Gastrocnemius medialis (tissue), 4 donors: Measurements from ENCODE around the gene APOL4.

Experiments used
- CTCF ChIP-seq, 5 experiments: fragments of 450-650 bp in 3 of 5; fragments of 200-600 bp in 2 of 5; sonication (generic) in 2 of 5; IDR thresholded peaks in 4 of 5; conservative IDR thresholded peaks in 1 of 5; 1 replicate in 4 of 5; 2 replicates in 1 of 5; pipeline ENCODE4 v1.5.1; 2016 to 2019; ENCODE audit warnings: antibody characterized with exemption in 5 of 5, mild to moderate bottlenecking in 3 of 5, moderate library complexity in 3 of 5
- POLR2A ChIP-seq, 2 donors: fragments of 450-650 bp; IDR thresholded peaks; one replicate each; pipeline ENCODE4 v1.6.1; 2017; ENCODE audit warnings: antibody characterized with exemption in 2 of 2, mild to moderate bottlenecking in 2 of 2, moderate library complexity in 2 of 2

- TF ChIP-seq CTCF (IDR thresholded peaks at IDR 0.05 in 4 of 5, conservative IDR thresholded peaks at IDR 0.05 in 1 of 5) (no peak), POLR2A (IDR thresholded peaks at IDR 0.05) (no peak)
Measured at GRCh38 chr22:36183446-36183845, 18.2 kb downstream of the APOL4 start.
